LNCaP clone FGC (cell line): ENCODE measurements around the gene DAP.

Experiments
- DNase-seq: peaks from one replicate; pipeline ENCODE4 v3.0.0-alpha.2; 2011; ENCODE audit warnings: low read depth
- H3K4me3 ChIP-seq: 2 replicates; pipeline ENCODE4 v1.5.1; 2011; ENCODE audit warnings: mild to moderate bottlenecking, low read depth, low read length, control low read depth
- CTCF ChIP-seq: IDR thresholded peaks from 2 replicates; pipeline ENCODE4 v1.5.1; 2012; ENCODE audit warnings: mild to moderate bottlenecking; ENCODE audit not compliant: control insufficient read depth, insufficient read depth; ENCODE audit errors: extremely low read depth

DAP gene

DNA sequence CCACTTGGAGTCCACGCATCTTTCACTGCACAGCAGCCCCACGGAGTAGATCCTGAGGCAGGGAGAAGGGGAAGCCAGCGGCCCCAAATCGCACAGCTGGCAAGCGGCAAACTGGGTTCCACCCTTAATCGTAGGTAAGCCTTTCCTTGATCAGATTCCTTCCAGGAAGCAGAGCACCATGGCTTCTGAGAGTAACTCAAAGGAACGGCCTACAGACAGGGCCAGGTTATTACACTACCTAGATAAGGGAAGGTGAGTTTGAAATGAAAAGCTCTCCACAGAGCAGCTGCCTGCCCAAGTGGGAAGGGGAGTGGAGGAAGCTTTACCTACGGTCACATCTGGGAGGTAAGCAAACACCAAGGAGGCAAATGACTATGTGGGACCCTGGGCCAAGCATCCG lies 7.9 kb downstream of the DAP start:
- no peak overlapping the region for H3K4me3 ChIP-seq
- no peak for DNase-seq
- TF ChIP-seq CTCF, result no peak

DNA sequence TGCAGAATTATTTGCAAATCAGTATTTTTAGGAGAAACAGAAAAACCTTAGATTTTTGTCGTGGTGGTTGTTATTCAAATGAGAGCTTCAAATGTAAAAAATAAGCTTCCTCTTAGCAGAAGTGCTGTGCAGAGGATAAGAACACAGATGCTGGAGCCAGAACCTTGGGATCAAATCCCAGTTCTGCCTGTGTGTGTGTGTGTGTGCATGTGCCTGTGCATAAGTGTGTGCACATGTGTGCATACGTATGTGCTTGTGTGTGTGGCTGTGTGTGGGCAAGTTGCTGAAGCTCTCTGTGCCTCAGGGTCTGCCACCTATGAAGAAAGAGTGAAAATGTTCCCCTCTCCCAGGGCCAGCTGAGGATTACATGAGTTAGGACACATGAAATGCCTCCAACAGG lies 8.6 kb downstream of the DAP start:
- no peak overlapping the region for H3K4me3 ChIP-seq
- TF ChIP-seq CTCF, result no peak
- DNase-seq, result no peak

- no peak overlapping the region for H3K4me3 ChIP-seq
- DNase-seq, result no peak
- no peak for TF ChIP-seq CTCF
These were observed 10.1 kb downstream of the DAP start for GRCh38 chr5:10750909-10751308.

DNA sequence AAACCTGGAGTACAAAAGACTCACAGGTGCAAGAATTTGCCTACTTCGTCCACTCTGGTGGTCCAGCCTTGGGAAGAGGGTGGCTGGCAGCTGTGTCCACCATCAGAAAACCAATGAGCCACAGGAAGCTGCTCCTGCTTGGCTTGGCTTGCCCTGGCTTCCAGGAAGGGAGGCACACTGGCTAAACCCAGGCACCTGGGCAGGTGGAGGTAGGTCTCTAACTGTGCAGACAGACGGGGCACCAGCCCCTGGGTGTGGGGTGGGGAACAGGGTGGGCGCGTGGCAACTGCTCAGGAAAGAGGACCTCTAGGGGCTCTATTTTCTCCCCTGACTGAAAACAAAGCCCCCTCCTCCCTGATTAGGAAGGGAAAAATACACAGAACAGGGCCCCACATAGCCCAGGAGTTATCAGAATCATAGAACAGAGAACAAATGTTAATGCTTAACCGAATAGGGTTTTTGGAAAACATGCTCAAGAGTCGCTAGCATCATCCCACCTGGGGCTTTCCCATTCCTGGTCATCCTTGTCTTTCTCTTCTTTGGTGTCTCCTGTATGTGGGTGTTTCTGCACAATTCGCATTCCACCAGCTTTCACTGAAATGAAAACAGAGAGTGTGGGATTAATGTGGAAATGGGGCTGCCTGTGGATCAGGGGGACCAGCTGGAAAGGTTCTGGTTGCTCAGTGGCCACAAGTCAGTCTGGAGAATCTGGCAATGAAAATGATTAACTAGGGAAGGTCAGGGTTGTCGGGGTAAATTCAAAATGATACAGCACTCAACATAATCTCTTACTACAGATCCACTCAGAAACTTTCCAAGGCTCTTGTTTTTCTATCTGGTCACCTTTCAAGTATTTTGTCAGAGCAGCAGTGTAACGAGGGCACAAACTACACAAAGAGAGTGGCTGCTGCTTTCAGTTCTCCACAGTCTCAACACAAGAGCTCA lies 13.1 kb downstream of the DAP start:
- TF ChIP-seq CTCF, result no peak
- DNase-seq, result no peak
- H3K4me3 ChIP-seq, result no peak overlapping the region

- no peak for TF ChIP-seq CTCF
- peak; percentile 84 for DNase-seq
These were observed 14.3 kb downstream of the DAP start for GRCh38 chr5:10746711-10747110.

DNA sequence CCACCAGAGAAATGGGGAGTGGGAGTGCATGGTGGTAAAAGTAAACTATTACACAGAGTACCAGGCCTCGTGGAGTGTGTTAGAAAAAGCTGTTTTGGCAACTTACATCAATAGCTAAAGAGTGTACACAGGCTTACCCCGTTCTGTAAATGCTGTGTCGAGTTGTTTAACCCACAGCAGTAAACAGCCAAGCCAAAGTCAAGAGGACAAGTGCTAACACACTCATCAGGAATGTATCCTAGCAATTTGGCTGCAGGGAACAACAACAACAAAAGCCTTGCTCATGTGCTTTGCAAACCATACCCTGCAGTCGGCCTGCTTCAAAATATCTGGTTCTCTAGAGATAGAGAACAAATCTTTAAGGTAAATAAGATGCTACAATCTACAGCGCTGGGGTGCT lies 15.9 kb downstream of the DAP start:
- DNase-seq, result no peak
- no peak overlapping the region for H3K4me3 ChIP-seq
- TF ChIP-seq CTCF, result no peak

More at GRCh38 chr5:10746711-10747110, 14.3 kb downstream of the DAP start:
- H3K4me3 ChIP-seq, result no peak overlapping the region
